ENCODE results near the gene TSACC.
"Not testable (repeated sequence)": the region's sequence is repeated elsewhere in the genome, so short reads cannot be mapped to it uniquely, and the experiment has no call there.

The TSACC gene

DNA sequence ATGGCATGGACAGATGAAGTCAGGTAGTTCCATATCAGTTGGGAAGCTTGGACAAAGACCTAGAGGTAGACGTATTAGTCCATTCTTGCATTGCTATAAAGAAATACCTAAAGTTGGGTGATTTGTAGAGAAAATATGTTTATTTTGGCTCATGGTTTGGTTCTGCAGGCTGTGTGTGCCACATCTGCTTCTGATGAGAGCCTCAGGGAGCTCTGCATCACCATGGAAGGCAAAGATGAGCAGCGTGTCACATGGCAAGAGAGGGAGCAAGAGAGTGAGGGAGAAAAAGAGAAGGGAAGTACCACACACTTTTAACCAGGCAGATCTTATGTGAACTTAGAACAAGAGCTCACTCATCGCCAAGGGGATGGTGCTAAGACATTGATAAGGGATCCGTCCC is 9.0 kb downstream of the TSACC start:
- no peak for ATAC-seq

DNA sequence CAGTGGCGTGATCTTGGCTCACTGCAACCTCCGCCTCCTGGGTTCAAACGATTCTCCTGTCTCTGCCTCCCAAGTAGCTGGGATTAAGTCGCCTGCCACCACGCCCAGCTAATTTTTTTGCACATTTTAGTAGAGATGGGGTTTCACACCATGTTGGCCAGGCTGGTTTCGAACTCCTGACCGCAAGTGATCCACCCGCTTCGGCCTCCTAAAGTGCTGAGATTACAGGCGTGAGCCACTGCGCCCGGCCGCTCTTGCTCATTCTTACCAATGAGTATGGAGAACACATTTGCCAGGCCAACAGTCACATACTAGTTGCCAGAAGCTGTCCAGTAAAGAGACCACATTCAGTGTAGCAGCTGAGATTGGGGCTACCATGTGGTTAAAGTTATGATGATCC is 14.2 kb downstream of the TSACC start:
- ATAC-seq: not testable (repeated sequence)

DNA sequence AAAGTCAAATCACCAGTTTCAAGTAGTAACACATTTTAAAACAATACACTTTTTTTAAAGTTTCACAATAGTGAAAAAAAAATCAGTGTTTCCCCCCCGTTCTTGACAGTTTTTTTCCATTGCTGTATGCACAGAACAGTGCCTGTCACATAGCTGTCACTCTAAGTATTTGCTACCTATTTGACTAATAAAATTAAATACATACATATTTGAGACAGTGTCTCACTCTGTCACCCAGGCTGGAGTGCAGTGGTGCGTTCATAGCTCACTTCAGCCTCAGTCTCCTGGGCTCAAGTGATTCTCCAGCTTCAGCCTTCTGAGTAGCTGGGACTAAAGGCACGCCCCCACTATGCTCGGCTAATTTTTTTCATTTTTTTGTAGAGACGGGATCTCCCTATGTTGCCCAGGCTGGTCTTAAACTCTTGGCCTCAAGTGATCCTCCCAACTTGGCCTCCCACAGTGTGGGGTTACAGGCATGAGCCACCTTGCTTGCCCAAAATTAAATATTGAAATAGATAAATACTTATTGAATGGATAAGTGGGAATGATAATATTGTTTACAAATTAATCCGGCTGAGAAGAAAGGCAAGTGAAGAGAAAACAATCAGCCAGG is 18.0 kb downstream of the TSACC start:
- peak; percentile 90 to 94 for ATAC-seq

DNA sequence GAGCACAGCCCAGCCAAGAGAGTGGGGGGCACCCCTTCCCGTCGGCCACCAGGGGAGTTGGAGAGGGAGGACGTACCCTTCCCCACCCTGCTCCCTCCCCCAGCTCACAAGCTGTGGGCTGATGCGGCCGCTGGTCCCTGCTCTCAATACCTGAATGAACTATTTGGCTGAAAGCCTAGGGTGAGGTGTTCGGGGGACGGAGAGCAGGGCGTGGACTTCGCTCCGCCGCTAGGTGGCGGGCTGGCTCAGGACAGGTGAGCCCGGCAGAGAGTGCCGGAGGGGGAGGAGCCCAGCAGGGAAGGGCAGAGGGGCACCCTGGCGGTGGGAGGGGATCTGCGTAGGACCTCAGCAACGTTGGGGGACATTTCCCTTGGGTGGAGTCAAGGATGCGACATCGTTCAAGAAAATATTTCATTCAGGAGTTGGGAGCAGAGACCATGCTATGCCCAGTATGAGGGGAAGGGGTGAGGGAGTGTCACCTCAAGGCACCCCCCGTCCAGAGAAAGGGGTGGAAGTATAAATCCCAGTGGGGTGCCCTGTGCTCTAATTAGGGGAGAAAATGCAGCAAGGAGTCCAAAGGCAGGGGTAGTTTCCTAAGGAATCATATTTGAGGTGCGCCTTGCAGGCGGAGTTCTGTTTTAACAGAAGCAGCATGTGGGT is 18.7 kb downstream of the TSACC start:
- peak; percentile 71 to 82 for ATAC-seq

DNA sequence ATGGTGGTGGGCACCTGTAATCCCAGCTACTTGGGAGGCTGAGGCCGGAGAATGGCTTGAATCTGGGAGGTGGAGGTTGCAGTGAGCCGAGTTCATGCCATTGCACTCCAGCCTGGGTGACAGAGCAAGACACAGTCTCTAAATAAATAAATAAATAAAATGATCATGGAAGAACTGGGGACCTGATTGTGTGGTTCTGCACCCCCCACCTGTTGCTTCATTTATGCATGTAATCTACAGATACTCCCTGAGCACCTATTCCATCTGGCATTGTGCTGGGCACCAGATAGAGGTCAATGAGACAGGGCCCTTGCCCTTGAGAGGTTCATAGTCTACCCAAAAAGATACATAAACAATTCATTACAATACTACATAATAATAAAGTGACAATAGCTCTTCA is 19.7 kb downstream of the TSACC start:
- ATAC-seq: no peak

DNA sequence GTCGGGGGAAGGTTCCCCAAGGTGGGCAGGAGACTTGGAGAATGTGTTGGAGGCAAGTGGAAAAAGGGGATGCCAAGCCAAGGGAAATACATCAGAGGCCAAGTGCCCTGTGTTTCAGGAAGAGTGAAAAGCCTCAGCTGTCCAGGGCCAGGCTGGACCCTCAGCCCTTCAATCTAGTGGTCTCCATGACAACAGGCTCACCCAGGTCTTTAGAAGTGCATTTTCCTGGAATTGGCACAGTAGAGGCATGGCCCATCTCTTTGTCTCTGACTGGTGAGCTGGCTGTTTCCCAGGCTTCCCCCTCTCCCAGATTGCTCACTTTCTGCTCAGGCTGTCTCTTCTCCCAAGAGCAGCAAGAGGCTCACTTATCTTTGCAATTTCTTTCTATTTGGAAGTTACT is 20.3 kb downstream of the TSACC start:
- no peak for ATAC-seq

DNA sequence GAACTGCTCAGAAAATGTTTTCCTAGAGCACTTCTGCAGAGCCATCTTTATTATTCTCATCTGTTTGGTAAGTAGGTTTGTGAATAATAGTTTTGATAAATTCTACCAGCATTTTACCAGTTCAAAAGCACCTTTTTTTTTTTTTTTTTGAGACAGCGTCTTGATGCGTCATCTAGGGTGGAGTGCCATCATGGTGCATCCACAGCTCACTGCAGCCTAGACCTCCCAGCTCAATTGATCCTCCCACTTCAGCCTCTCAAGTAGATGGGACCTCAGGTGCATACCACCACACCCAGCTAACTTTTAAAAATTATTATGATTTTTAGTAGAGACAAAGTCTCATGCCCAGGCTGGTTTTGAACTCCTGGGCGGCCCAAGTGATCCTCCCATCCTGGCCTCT is 20.9 kb downstream of the TSACC start:
- no peak for ATAC-seq

DNA sequence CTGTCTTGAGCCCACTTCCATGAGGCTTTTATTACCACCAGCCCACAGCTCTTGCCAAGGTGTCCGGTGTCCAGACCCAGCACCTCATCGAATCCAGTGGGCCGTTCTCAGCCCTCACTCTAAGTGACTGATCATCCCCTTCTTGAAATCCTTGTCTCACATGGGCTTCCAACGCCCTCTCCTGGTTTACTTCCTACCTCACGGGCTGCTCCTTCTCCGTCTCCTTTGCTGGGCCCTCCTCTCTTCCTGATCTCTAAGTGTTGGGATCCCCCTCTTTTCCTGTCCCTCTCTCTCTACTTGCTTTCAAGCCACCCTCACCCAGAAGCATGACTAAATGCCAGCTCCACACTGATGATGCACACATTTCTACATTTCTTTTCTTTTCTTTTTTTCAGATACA is 21.6 kb downstream of the TSACC start:
- no peak for ATAC-seq

DNA sequence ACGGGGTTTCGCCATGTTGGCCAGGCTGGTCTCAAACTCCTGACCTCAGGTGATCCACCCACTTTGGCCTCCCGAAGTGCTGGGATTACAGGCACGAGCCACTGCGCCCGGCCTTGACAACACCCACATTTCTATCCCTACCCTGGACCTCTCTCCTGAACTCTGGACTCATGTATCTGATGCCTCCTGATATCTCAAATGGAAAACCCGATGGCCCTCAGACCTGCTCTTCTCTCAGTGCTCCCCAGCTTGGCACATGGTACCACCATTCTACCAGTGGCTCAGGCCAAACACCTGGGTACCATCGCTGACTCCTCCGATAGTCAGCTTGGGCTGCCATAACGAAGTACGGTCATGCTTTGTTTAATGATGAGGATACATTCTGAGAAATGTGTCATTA is 22.2 kb downstream of the TSACC start:
- no peak for ATAC-seq

DNA sequence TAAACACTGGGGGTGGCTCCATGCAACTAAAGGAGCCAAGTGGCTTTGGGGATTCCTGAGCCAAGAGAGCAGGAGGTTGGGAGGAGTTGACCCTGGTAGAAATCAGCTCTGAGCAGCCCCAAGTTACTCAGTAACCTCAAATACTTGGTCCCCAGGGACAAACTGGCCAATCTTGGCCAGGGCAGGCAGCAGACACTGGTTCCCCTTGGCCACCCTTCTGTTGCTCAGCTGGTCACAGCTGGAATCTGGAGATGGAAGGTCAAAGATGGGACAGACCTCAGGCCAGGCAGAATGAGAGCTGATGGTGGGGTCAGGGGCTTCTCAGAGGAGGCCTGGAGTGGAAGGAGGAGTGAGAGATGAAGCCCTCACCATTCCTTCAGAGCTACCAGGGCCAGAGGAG is 27.4 kb downstream of the TSACC start:
- no peak for ATAC-seq

DNA sequence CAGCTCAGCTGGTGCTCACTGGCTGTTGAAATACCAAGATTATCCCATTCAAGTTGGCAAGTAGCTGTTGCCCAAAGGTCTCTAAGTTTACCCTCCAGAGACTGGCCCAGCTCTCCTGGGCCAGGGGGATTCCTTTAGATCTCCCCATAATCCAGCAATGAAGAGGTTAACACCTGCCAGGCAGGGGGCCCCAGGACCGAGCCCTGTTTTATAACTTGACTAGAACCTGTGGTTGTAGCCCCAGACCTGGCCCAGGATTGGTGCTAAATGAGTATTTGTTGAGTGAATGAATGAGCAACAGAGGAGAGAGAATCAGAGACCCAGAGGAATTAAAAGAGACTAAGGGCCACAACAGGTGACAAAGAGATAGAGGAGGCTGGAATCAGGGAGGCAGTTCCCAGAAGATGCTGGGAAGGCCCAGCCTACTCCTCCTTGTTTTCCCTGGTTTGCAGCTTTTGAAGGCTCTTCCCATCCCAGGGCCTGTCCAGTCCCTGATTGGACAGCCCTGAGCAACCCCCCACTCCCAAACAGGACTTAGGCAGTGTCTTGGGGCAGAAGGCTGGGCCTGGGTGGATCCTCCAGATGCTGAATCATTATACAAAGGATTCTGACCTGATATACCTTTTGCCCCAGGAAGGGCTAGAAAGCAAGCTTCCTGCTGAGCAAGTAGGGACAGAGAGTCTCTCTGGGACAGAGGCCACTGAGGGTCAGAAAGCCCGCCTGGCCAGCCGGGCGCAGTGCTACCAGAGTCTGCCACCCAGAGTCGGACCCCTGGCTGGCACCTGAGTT is 28.2 kb downstream of the TSACC start:
- ATAC-seq: no peak

DNA sequence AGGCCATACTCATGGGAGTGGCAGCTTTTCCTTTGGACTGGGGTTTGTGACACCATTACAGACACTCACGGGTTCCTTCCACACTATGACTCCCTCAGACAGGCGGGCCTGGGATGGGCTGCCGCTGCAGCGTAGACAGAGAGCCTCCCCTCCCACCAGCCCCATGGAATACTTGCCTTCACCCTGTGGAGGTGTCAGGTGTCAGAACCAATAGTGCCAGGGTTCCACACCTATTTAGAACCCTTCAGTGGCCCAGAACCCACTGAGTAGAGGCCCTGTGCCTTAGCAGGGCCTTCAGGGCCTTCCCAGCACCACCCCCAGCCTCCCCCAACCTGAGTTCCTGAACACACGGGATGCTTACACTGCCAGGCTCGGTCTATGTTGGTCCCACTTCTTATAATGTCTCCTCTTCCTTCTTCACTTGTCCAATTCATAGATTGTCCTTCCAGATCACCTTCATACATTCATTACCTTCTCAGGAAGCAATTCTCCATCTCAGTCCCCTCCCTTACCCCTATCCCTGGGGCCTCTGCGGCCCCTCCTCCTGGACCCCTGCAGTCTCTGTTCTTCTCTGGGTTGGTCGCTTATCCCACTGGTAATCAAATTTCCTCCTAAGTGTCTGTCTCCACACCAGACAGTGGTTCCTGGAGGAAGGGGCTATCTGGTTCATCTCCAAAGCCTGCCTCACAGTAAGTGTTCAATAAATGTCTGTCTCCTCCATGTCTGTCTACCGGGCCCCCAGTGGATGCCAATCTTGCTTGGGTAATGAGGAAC is 29.2 kb downstream of the TSACC start:
- ATAC-seq: no peak

DNA sequence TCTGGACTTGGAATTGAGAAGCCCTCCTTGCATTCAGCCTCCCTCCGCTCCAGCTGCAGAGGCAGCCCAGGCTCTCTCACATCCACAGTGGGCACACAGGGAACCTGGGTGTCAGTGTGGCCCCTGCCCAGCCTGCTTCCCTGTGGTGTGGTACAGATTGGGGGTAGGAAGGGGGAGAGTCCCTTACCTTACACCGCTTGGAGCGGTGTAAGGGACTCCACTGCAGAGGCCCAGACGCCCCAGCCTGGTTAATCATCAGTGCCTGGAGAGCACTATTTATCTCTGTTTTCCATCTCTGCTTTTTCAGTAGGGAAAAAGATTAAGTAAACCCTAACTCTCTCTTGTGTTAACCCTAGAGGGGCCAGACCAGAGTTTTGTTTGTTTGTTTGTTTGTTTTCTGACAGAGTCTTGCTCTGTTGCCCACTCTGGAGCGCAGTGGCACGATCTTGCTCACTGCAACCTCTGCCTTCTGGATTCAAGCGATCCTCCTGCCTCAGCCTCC is 29.9 kb downstream of the TSACC start:
- ATAC-seq: no peak

DNA sequence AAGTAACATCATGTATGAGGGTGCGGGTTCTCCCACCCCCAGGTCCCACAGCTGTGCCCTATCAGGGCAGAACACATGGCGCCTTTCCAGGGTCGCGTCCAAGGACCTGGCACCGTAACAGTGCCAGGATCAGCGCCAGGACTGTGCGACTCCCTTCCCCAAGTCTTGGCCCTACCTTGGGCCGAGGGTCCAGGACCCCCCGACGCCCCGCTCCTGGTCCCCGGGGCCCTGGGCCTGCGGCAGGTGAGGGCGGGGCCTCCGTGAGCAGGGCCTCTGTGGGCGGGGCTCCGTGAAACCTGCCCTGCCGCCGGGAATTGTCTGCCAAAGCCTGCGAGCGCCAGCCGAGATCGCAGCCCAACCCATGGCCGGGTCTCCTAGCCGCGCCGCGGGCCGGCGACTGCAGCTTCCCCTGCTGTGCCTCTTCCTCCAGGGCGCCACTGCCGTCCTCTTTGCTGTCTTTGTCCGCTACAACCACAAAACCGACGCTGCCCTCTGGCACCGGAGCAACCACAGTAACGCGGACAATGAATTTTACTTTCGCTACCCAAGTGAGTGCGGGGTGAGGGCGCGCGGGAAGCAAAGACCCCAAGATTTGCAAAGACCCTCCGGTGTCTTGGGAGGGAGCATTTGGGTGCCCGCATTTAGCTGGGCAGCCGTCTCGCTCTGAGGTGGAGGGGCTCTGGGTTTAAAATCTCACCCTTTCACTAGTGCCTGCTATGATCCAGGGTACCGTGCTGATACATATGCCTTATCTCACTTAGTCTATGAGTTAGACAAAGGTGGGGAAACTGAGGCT is 30.8 kb downstream of the TSACC start, which contains the start of gene RHBG:
Gene RHBG (plus strand): TSS at position 323 of the 796 bp plus-strand sequence. CDS start 39 bp downstream, at position 362.
- ATAC-seq: no peak

DNA sequence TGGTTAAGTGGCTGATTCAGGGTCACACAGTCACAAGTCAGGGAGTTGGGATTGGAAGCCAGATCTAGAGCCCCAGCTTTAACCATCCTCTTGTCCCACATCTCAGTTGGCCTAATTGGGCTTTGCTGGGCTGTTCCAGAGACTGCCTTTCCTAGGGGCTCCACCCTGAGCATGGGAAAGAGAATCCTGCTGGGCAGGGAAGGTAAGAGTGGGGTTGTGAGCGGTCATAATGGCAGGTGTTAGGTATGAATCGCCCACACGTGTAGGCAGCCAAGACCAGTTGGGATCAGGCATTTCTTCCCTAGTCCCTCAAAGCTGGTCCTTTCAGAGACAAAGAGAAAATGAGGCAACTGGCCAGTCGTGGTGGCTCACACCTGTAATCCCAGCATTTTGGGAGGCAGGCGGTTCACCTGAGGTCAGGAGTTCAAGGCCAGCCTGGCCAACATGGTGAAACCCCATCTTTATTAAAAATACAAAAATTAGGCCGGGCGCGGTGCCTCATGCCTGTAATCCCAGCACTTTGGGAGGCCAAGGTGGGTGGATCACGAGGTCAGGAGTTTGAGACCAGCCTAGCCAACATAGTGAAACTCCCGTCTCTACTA is 31.5 kb downstream of the TSACC start:
- not testable (repeated sequence) for ATAC-seq

DNA sequence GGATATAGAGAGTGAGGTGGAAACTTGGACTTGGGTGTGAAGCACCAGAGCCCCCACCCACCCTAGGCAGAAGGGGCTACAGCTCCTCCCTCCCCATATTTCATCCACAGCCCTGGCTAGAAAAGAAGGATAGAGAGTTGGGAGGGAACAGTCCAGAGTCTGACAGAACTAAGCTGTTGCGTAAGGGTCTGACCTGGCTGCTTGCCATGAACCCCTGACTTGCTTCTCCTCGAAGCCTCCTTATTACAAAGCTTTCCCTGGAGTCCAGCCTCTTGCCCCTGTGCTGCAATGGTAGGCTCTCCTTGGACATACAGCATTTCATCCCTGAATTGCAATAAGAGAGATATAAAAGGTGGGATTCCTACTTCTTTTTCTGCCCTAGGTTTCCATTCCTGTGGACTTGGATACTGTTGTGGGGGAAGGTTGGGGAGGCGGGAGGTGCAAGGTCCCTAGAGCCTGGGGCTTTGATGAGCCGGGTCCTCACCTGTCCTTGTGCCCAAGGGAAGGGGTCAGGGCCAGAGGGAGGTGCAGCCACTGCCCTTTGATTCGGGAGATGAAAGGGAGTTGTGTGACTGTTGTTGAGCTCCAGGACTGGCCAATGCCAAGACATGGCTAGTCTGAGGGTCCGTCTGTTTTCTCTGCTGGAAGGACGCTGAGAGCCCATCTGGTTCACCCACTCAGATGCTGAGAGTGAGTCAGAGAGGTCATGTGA is 33.4 kb downstream of the TSACC start:
- ATAC-seq: no peak

DNA sequence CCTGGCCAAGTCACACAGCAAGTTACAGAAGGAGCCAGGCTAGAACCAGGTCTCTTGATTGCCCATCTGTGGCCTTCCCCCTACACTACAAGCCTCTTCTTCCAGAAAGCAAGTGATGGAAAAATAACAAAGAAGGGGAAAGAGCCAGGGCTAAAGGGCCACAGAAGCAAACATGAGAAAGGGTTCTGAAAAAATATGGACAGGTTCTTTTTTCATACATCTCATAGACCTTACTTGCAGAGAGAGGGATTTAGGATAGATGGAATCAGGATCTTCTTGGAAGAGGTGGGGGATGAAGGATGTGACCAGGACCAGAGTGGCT is 33.9 kb downstream of the TSACC start:
- peak; percentile 28 to 61 for ATAC-seq

DNA sequence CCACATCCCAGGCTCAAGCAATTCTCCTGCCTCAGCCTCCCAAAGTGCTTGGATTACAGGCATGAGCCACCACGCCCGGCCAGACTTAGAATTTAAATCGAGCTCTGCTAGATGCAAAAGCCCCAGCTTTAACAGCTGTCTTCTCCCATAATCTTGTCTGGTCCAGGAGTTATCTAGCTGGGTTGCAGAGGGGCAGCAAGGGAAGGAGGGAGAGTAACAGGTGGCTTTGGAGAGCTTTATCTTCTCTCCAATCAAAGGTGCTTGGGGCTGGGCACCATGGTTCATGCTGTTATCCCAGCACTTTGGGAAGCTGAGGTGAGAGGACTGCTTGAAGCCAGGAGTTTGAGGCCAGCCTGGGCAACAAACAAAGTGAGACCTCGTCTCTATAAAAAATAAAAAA is 34.5 kb downstream of the TSACC start:
- no peak for ATAC-seq

DNA sequence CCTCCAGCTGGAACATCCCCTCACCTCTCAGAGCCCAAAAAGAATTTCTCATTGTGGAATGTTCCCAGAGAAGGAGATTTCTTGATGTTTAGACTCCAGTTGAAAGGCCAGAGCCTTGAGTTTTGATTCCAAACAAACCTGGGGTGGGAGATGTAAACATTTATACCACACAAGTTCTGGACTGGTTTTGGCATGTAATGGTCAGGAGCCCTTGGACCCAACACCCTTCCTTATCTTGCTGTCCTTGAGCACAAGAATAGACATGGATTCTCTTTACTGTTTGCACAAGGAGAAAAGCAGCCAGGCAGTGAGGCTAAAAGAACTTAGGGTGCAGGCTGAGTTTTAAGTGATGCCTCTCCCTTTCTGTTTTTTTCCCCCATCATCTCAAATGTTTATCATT is 35.2 kb downstream of the TSACC start:
- ATAC-seq: no peak

DNA sequence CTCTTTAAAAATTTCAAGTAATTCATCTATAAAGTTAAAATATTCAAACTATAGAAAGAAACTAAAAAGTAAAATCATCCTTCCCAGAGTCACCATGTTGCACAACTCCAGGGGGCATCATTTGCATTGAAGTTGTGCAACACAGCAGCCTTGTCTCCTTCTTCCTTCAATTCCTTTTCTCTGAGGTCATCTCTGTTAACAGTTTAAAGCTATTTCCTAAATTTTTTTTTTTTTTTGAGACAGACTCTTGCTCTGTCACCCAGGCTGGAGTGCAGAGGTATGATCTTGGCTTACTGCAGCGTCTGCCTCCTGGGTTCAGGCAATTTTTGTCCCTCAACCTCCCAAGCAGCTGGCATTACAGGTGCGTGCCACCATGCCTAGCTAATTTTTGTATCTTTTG is 37.8 kb downstream of the TSACC start:
- no peak for ATAC-seq
